ENCODE data around the gene TREML2.
"Not testable (repeated sequence)": the region's sequence is repeated elsewhere in the genome, so short reads cannot be mapped to it uniquely, and the experiment has no call there.

Gene TREML2

GRCh38 chr6:41204156-41204555, 3.2 kb upstream of the TREML2 start:
- no peak for DNase-seq

GRCh38 chr6:41201764-41202173, 820 bp upstream of the TREML2 start:
- no peak for DNase-seq

- DNase-seq: no peak
Observed at GRCh38 chr6:41200296-41200900, 551 bp downstream of the TREML2 start.

GRCh38 chr6:41199552-41200246, 1.2 kb downstream of the TREML2 start:
- no peak for DNase-seq

- no peak for DNase-seq
Observed at GRCh38 chr6:41197234-41197633, 3.7 kb downstream of the TREML2 start.

GRCh38 chr6:41194386-41194785, 6.6 kb downstream of the TREML2 start:
- DNase-seq: no peak

- DNase-seq: no peak
Observed at GRCh38 chr6:41193884-41194283, 7.1 kb downstream of the TREML2 start.

- DNase-seq: no peak
Observed at GRCh38 chr6:41193171-41193734, 7.7 kb downstream of the TREML2 start.

GRCh38 chr6:41191569-41191968, 9.4 kb downstream of the TREML2 start:
- no peak for DNase-seq

GRCh38 chr6:41190791-41191190, 10.2 kb downstream of the TREML2 start:
- no peak for DNase-seq

GRCh38 chr6:41189967-41190366, 11.0 kb downstream of the TREML2 start:
- DNase-seq: no peak

- DNase-seq: not testable (repeated sequence)
Observed at GRCh38 chr6:41189046-41189445, 11.9 kb downstream of the TREML2 start.

- peak in 1 of 2 experiments; percentile 3 for DNase-seq
Observed at GRCh38 chr6:41187924-41188886, 12.7 kb downstream of the TREML2 start.

- no peak for DNase-seq
Observed at GRCh38 chr6:41186031-41186562, 14.9 kb downstream of the TREML2 start.

GRCh38 chr6:41184761-41185160, 16.2 kb downstream of the TREML2 start:
- DNase-seq: no peak

GRCh38 chr6:41182069-41183034, 18.6 kb downstream of the TREML2 start:
- no peak for DNase-seq

GRCh38 chr6:41181566-41181965, 19.4 kb downstream of the TREML2 start:
- DNase-seq: no peak

- no peak for DNase-seq
Observed at GRCh38 chr6:41179163-41179562, 21.8 kb downstream of the TREML2 start.

GRCh38 chr6:41177695-41178094, 23.3 kb downstream of the TREML2 start:
- DNase-seq: no peak

GRCh38 chr6:41177287-41177686, 23.7 kb downstream of the TREML2 start:
- no peak for DNase-seq

GRCh38 chr6:41176189-41176588, 24.8 kb downstream of the TREML2 start:
- no peak for DNase-seq

- no peak for DNase-seq
Observed at GRCh38 chr6:41175084-41175483, 25.9 kb downstream of the TREML2 start.

Measured in NCI-H2081 (cell line).